ENCODE data around the gene PCCA.

The PCCA gene

DNA sequence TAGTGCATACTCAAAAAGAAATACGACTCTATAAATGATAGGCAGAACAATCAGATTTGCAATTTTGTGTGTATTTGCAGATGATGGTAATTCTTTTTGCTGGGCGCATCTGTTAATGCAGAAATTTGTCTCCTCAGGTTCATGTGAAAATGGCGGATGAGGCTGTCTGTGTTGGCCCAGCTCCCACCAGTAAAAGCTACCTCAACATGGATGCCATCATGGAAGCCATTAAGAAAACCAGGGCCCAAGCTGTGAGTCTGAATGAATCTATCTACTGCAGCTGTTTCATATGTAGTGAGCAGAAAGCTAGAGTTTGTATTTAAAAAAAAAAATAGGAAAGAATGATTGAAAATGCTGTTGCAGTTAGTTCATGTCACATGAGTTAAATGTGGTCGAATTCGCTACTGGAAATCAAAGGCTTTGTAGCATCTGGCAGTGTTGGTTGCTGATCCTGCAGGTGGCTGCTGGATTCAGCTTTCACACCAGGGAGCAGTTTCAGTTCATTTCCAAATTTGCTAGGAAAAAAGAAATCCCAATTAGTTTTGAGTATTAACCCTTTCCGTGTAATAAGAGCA, 66.0 kb downstream of the PCCA start:
- Histone ChIP-seq H3K79me2 (ENCODE audit: low read length) (no peaks in the 10 kb centered on the region), H3K9ac (ENCODE audit: low read length) (no peak overlapping the region), H3K4me1 (ENCODE audit: low read length) (no peaks in the 10 kb centered on the region), H3K4me2 (ENCODE audit: low read length) (no peak overlapping the region), H3K9me3 (ENCODE audit: insufficient read depth, low read length) (no peaks in the 10 kb centered on the region), H3K36me3 (replicated peaks; ENCODE audit: low read depth, low read length) (no peaks in the 10 kb centered on the region), H2AFZ (ENCODE audit: low read depth, low read length) (no peak overlapping the region), H3K27me3 (ENCODE audit: low read depth, low read length) (no peaks in the 10 kb centered on the region), H3K4me3 (ENCODE audit: low read length) (no peak overlapping the region), H4K20me1 (ENCODE audit: insufficient read depth, low read length) (no peaks in the 10 kb centered on the region), H3K27ac (ENCODE audit: low read length) (no peak overlapping the region)
- no peak for TF ChIP-seq EZH2phosphoT487 (IDR thresholded peaks at IDR 0.05; ENCODE audit: low read depth)
- TF ChIP-seq, protein P1, sequence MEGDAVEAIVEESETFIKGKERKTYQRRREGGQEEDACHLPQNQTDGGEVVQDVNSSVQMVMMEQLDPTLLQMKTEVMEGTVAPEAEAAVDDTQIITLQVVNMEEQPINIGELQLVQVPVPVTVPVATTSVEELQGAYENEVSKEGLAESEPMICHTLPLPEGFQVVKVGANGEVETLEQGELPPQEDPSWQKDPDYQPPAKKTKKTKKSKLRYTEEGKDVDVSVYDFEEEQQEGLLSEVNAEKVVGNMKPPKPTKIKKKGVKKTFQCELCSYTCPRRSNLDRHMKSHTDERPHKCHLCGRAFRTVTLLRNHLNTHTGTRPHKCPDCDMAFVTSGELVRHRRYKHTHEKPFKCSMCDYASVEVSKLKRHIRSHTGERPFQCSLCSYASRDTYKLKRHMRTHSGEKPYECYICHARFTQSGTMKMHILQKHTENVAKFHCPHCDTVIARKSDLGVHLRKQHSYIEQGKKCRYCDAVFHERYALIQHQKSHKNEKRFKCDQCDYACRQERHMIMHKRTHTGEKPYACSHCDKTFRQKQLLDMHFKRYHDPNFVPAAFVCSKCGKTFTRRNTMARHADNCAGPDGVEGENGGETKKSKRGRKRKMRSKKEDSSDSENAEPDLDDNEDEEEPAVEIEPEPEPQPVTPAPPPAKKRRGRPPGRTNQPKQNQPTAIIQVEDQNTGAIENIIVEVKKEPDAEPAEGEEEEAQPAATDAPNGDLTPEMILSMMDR (IDR thresholded peaks at IDR 0.05; ENCODE audit: low read depth, low read length), result no peak

DNA sequence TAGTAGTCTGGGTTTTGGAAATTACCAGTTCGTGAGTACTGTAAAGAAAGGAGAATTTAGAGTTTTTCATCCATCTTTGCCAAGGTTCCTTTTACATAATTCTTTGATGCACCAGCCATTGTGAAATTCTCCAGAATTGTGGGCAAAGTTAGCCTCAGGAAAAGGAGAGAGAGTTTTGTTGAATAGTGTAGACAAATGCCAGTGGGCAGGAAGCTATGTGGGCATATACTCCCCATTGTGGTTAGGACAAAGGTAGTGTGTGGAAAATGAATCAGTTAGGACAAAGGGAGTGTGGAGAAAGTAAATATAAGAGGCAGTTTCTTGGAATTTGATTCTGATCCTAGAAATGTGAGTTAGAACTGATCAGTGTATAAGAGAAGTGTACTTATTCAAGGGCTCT, 67.9 kb downstream of the PCCA start:
- Histone ChIP-seq H3K9me3 (ENCODE audit: insufficient read depth, low read length) (no peaks in the 10 kb centered on the region), H3K9ac (ENCODE audit: low read length) (no peak overlapping the region), H4K20me1 (ENCODE audit: insufficient read depth, low read length) (no peaks in the 10 kb centered on the region), H3K4me2 (ENCODE audit: low read length) (no peak overlapping the region), H3K27ac (ENCODE audit: low read length) (no peak overlapping the region), H3K27me3 (ENCODE audit: low read depth, low read length) (no peaks in the 10 kb centered on the region), H3K4me1 (ENCODE audit: low read length) (no peaks in the 10 kb centered on the region), H3K4me3 (ENCODE audit: low read length) (no peak overlapping the region), H3K36me3 (replicated peaks; ENCODE audit: low read depth, low read length) (no peaks in the 10 kb centered on the region), H3K79me2 (ENCODE audit: low read length) (no peaks in the 10 kb centered on the region), H2AFZ (ENCODE audit: low read depth, low read length) (no peak overlapping the region)
- no peak for TF ChIP-seq EZH2phosphoT487 (IDR thresholded peaks at IDR 0.05; ENCODE audit: low read depth)
- TF ChIP-seq, protein P1 (IDR thresholded peaks at IDR 0.05; ENCODE audit: low read depth, low read length), result no peak

DNA sequence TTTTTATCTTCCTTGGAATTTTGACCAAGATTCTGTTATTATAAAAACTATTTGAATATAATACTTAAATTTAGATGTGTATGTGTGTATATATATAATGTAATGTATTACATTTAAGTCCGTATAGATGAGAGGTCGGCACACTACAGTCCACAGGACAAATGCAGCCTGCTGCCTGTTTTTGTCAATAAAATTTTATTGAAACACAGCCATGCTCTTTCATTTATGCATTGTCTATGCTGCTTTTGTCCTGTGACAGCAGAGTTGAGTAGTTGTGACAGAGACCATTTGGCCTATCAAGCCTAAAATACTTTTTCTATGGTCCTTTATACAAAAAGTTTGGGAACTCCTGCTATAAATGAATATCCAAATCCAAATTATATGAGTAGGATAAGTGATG, 69.7 kb downstream of the PCCA start:
- H3K4me2 ChIP-seq (ENCODE audit: low read length), result no peak overlapping the region
- no peaks in the 10 kb centered on the region for H3K79me2 ChIP-seq (ENCODE audit: low read length)
- H3K27me3 ChIP-seq (ENCODE audit: low read depth, low read length), result no peaks in the 10 kb centered on the region
- no peak overlapping the region for H2AFZ ChIP-seq (ENCODE audit: low read depth, low read length)
- H3K27ac ChIP-seq (ENCODE audit: low read length), result no peak overlapping the region
- no peaks in the 10 kb centered on the region for H3K4me1 ChIP-seq (ENCODE audit: low read length)
- H4K20me1 ChIP-seq (ENCODE audit: insufficient read depth, low read length), result no peaks in the 10 kb centered on the region
- H3K9me3 ChIP-seq (ENCODE audit: insufficient read depth, low read length), result no peaks in the 10 kb centered on the region
- H3K4me3 ChIP-seq (ENCODE audit: low read length), result no peak overlapping the region
- no peaks in the 10 kb centered on the region for H3K36me3 ChIP-seq (replicated peaks; ENCODE audit: low read depth, low read length)
- TF ChIP-seq, protein P1 (IDR thresholded peaks at IDR 0.05; ENCODE audit: low read depth, low read length), result no peak
- TF ChIP-seq EZH2phosphoT487 (IDR thresholded peaks at IDR 0.05; ENCODE audit: low read depth), result no peak
- no peak overlapping the region for H3K9ac ChIP-seq (ENCODE audit: low read length)

DNA sequence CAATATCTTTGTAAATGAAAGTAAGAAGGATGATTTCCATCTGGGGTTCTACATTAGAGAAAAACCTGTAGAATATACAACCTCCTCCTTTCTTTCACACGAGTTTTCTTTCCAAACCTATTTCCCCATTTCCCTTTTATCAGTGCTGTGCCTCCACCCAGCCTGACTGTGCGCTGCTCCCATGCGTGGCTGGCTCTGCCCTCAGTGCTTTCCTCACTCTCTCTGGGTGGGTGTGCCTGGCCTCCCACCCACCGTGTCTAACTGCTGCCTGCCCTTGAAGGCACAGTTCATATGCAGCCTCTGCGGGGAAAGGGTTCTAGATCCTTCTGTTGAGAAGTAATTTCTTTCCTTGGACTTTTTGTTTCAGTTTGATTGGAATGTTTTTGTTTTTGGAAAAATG, 70.7 kb downstream of the PCCA start:
- Histone ChIP-seq H3K27ac (ENCODE audit: low read length) (no peak overlapping the region), H3K27me3 (ENCODE audit: low read depth, low read length) (no peaks in the 10 kb centered on the region), H3K4me3 (ENCODE audit: low read length) (no peak overlapping the region), H4K20me1 (ENCODE audit: insufficient read depth, low read length) (no peaks in the 10 kb centered on the region), H3K79me2 (ENCODE audit: low read length) (no peaks in the 10 kb centered on the region), H3K4me1 (ENCODE audit: low read length) (no peaks in the 10 kb centered on the region), H2AFZ (ENCODE audit: low read depth, low read length) (no peak overlapping the region), H3K9me3 (ENCODE audit: insufficient read depth, low read length) (no peaks in the 10 kb centered on the region), H3K9ac (ENCODE audit: low read length) (no peak overlapping the region), H3K36me3 (replicated peaks; ENCODE audit: low read depth, low read length) (no peaks in the 10 kb centered on the region), H3K4me2 (ENCODE audit: low read length) (no peak overlapping the region)
- TF ChIP-seq, protein P1 (IDR thresholded peaks at IDR 0.05; ENCODE audit: low read depth, low read length), result no peak
